ENCODE measurements around the gene TBC1D7. TPM values are rescaled to one million over a fixed set of nuclear protein-coding genes. Genes with fewer than 3 reads are reported as not detected.

Gene TBC1D7
- total RNA-seq, 2 donors from 2014 or later = 37.7 to 59.0 TPM

DNA sequence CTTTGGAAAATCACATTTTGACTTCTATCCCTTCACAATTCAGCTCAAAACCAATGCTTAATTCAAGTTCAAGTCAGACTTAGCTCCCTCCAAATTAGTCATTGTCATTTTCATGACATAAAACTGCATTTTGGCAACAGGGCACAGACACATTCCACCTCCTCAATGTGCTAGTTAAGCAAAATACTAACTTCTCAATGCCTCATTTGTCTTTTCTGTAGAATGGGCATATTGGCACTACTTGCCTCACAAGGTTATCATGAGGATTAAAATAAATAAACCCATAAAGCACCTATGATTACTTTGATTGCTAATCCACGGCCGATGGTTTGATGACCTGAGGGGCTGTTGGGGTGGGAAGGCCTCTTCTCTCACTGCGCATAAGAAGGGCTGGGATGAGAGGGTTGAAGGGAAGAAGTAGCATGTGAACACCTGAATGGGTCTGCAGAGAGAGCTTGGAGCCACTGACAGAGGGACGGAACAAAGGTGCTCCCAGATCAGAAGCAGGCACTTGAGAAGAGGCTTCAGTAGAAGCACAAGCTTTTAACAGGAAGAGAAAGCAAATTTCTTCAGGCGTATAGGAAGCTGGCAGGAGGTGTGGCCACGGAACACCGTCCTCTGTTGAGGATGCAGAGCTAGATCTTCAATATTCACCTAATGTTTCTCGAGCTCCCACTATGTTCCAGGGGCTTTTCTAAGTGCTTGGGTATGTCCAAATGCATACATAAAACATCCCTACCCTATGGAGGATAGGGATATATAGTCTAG lies 11.7 kb upstream of the TBC1D7 start:
- WGBS, 2 experiments (ENCODE audit: insufficient coverage in 1 of 2, insufficient read length in 1 of 2) = 93 to 100% methylated on average over 7 to 8 of the region's 8 CpGs
- no peaks in the 10 kb centered on the region for H3K36me3 ChIP-seq (ENCODE audit: control insufficient read depth, insufficient read depth, low read length)
- H3K9ac ChIP-seq (ENCODE audit: extremely low read depth, low read length, poor library complexity, severe bottlenecking) = no peak overlapping the region
- no peaks in the 10 kb centered on the region for H3K27me3 ChIP-seq (ENCODE audit: control insufficient read depth, insufficient read depth, low read length, poor library complexity, severe bottlenecking)
- no peak for DNase-seq
- Mint-ChIP-seq H3K4me3 (no peak overlapping the region), H3K36me3 (ENCODE audit: low read depth) (no peaks in the 10 kb centered on the region), H3K4me1 (peaks cover 2% of the 10 kb centered on the region), H3K27ac (no peak overlapping the region), H3K9me3 (peaks cover 2% of the 10 kb centered on the region), H3K27me3 (ENCODE audit: insufficient read depth) (peaks cover 6% of the 10 kb centered on the region)
- H3K9me3 ChIP-seq (ENCODE audit: control insufficient read depth, low read length) = peaks cover 9% of the 10 kb centered on the region
- H3K4me3 ChIP-seq (ENCODE audit: low read length) = no peak overlapping the region
- TF ChIP-seq, protein P1, sequence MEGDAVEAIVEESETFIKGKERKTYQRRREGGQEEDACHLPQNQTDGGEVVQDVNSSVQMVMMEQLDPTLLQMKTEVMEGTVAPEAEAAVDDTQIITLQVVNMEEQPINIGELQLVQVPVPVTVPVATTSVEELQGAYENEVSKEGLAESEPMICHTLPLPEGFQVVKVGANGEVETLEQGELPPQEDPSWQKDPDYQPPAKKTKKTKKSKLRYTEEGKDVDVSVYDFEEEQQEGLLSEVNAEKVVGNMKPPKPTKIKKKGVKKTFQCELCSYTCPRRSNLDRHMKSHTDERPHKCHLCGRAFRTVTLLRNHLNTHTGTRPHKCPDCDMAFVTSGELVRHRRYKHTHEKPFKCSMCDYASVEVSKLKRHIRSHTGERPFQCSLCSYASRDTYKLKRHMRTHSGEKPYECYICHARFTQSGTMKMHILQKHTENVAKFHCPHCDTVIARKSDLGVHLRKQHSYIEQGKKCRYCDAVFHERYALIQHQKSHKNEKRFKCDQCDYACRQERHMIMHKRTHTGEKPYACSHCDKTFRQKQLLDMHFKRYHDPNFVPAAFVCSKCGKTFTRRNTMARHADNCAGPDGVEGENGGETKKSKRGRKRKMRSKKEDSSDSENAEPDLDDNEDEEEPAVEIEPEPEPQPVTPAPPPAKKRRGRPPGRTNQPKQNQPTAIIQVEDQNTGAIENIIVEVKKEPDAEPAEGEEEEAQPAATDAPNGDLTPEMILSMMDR (conservative IDR thresholded peaks at IDR 0.05) = no peak
- H3K27ac ChIP-seq (ENCODE audit: low read depth, low read length) = no peak overlapping the region
- H3K4me1 ChIP-seq (ENCODE audit: control insufficient read depth, insufficient read depth, low read length) = no peaks in the 10 kb centered on the region

DNA sequence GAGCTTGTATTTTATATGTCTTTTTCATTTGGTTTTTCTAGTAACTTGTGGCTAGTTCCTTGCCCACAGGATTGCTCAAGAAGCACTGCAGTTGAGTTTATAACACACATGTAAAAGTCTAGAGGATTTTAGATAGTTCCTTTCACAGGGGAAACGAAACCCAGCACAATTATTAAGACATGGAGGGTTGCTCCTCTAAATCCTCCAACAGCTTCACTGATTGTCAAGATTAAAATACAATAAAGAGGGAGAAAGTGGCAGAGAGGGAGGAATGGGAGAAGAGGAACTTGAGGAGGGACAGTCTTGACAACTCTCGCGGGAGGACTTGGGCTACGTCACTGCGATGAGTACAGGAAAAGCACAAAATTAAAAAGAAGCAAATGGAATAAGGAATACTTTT lies 9.7 kb upstream of the TBC1D7 start:
- H3K4me3 ChIP-seq (ENCODE audit: low read length) = no peak overlapping the region
- WGBS, 2 experiments (ENCODE audit: insufficient coverage in 1 of 2, insufficient read length in 1 of 2) = 93 to 94% methylated on average over 3 to 5 of the region's 5 CpGs

DNA sequence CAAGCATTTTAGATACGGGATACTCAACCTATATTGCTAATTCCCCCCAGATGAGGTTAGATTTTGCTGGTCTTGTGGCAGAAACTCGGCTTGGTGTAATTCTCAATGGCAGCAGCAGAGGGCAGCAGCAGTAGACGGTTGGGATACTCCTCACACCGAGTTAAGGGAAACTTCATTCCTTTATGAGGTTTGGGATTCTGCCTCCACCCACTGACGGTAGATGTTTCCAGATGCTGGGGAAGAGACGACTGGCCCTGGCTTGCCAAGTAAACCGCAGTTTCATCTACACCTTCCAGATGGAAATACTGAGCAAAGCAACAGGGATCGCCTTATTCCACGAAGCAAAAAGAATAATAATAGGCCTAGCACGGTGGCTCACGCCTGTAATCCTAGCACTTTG lies 8.2 kb upstream of the TBC1D7 start:
- no peak overlapping the region for H3K9ac ChIP-seq (ENCODE audit: extremely low read depth, low read length, poor library complexity, severe bottlenecking)
- H3K36me3 ChIP-seq (ENCODE audit: control insufficient read depth, insufficient read depth, low read length) = no peaks in the 10 kb centered on the region
- Mint-ChIP-seq H3K4me1 (peaks cover 13% of the 10 kb centered on the region), H3K4me3 (no peak overlapping the region), H3K27ac (no peak overlapping the region), H3K9me3 (peaks cover 2% of the 10 kb centered on the region), H3K27me3 (ENCODE audit: insufficient read depth) (peaks cover 2% of the 10 kb centered on the region), H3K36me3 (ENCODE audit: low read depth) (no peaks in the 10 kb centered on the region)
- TF ChIP-seq, protein P1 (conservative IDR thresholded peaks at IDR 0.05) = peak; percentile 94
- no peaks in the 10 kb centered on the region for H3K4me1 ChIP-seq (ENCODE audit: control insufficient read depth, insufficient read depth, low read length)
- H3K4me3 ChIP-seq (ENCODE audit: low read length) = no peak overlapping the region
- no peak overlapping the region for H3K27ac ChIP-seq (ENCODE audit: low read depth, low read length)
- peak; percentile 97 for DNase-seq
- no peaks in the 10 kb centered on the region for H3K9me3 ChIP-seq (ENCODE audit: control insufficient read depth, low read length)
- WGBS, 2 experiments (ENCODE audit: insufficient coverage in 1 of 2, insufficient read length in 1 of 2) = 40 to 42% methylated on average over 11 of the region's 11 CpGs
- no peaks in the 10 kb centered on the region for H3K27me3 ChIP-seq (ENCODE audit: control insufficient read depth, insufficient read depth, low read length, poor library complexity, severe bottlenecking)

More for the DNA sequence above, 9.7 kb upstream of the TBC1D7 start:
- Mint-ChIP-seq H3K9me3 (peaks cover 2% of the 10 kb centered on the region), H3K27me3 (ENCODE audit: insufficient read depth) (peaks cover 6% of the 10 kb centered on the region), H3K4me3 (no peak overlapping the region), H3K27ac (no peak overlapping the region), H3K4me1 (peaks cover 5% of the 10 kb centered on the region), H3K36me3 (ENCODE audit: low read depth) (no peaks in the 10 kb centered on the region)
- TF ChIP-seq, protein P1 (conservative IDR thresholded peaks at IDR 0.05) = no peak
- Histone ChIP-seq H3K4me1 (ENCODE audit: control insufficient read depth, insufficient read depth, low read length) (no peaks in the 10 kb centered on the region), H3K36me3 (ENCODE audit: control insufficient read depth, insufficient read depth, low read length) (no peaks in the 10 kb centered on the region), H3K27ac (ENCODE audit: low read depth, low read length) (no peak overlapping the region), H3K27me3 (ENCODE audit: control insufficient read depth, insufficient read depth, low read length, poor library complexity, severe bottlenecking) (no peaks in the 10 kb centered on the region), H3K9ac (ENCODE audit: extremely low read depth, low read length, poor library complexity, severe bottlenecking) (no peak overlapping the region), H3K9me3 (ENCODE audit: control insufficient read depth, low read length) (peaks cover 9% of the 10 kb centered on the region)
- no peak for DNase-seq

Data from endodermal cell (in vitro differentiated cells).